HG03575 (cell line): ENCODE results near the gene CDC40.

Experiments
- ATAC-seq: cut with Tn5 transposase; IDR thresholded peaks from one replicate; pipeline ENCODE4 v1.9.1; 2021; ENCODE audit not compliant: unreplicated experiment, insufficient number of reproducible peaks, low FRiP score; ENCODE audit errors: extremely low read depth

The CDC40 gene

DNA sequence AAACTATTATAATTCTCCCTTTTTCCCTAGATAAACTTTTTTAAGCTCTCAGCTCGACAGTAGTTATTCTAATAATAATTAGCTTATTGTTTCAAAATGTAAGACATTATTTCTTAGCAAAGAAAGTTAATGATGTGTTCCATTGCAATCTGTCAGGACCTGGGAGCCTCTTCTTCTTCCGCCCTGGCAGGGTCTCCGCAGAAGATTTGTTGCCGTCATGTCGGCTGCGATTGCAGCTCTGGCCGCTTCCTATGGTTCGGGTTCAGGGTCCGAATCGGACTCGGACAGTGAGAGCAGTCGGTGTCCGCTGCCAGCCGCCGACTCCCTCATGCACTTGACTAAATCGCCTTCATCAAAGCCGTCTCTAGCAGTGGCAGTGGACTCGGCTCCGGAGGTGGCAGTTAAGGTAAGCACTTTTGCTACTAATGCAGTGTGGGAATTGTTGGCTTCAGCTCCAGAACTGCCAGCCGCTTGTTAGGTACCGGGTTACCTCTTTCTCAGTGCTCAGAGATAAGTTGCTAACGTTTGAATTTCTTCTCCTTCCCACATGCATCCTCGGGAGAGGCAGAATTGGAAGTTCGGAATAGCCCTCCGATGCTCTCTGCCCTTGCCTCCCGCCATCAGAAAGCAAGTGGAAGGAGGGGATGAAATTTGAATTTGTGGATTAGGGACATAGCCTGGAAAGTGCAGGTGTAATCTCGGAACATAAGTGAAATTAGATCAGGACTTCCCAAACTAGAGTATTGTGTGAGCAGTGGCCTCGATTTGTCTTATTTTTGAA lies at the start of gene CDC40:
CDC40 (plus strand) TSS at position 200 of the 781 bp plus-strand sequence; CDS start at position 218, 18 bp downstream.
- ATAC-seq, result peak; percentile 27

DNA sequence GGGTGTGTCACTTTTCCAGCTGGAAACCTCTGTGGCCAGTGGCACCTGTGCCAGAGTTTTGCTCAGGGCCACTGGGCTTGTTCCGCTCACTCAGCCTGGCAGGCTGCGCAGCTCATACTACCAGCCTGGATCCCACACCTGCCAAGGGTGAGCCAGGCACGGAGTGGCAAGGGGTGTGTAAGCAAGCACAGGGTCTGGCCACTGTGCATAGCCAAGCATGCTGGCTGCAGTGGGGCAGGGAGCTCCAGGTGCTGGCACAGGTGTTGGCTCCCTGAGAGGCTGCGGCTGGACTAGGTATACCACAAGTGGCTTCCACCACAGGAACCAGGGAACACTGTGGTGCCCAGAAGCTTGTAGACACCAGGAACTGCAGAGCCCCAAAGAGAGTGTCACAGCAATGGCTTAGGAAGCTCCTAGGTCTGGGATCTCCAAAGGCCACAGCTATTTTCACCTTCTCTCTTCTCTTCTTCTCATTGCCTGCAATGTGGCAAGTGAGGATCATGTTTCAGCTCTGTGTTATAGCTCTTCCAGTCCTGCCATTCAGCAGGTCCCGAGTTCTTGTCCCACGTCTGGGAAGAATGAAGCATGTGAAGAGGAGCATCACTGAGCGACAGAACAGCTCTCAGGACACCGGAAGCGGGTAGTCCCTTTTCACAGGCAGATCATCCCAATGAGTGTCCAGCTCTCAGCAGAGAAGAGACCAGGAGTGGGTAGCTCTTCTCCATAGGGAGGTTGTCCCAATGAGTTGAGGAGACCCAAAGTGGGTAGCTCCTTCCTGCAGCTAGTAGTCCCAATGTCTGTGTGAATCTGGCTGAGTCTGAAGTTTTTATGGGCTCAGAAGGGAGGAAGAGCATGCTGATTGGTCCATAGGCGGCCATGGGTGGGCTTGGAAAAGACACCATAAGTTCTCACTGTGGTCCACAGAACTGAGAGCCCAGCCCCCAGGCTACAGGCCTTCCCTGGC lies 42.0 kb upstream of the CDC40 start:
- no peak for ATAC-seq

- ATAC-seq, result no peak
Observed at GRCh38 chr6:110139052-110139451, 41.2 kb upstream of the CDC40 start.

- ATAC-seq, result no peak
Observed at GRCh38 chr6:110140650-110141049, 39.6 kb upstream of the CDC40 start.

DNA sequence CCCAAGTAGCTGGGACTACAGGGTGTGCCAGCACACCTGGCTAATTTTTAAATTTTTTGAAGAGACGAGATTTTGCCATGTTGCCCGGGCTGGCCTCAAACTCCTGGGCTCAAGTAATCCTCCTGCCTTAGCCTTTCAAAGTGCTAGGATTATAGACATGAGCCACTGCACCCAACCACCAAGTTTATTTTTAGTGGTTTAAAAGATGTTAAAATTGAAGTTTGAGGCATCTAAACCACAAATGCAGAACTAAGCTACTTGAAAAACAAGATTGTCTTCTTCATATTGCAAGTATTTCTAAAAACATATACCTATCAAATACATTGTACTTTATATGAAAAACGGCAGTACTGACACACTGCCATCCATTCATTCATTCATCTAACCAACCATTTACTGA lies 32.4 kb upstream of the CDC40 start:
- ATAC-seq, result no peak

DNA sequence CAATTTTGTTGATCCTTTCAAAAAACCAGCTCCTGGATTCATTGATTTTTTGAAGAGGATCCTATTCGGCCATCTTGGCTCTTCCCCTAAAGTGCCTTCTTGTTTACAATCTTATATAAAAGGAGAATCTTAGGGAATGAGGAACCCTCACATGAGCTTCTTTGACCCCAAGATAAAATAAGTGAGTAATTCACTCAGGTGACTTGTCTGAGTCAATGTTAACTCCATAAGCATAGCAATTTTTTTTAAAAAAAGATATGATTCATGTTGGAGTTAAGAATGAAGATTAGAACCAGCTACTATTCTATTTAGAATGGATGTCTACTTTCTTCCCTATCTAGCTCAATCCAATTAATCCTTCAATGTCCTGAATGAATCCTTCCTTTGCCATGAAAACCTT lies 21.7 kb upstream of the CDC40 start:
- ATAC-seq, result no peak

- no peak for ATAC-seq
Observed at GRCh38 chr6:110170081-110170480, 10.1 kb upstream of the CDC40 start.

DNA sequence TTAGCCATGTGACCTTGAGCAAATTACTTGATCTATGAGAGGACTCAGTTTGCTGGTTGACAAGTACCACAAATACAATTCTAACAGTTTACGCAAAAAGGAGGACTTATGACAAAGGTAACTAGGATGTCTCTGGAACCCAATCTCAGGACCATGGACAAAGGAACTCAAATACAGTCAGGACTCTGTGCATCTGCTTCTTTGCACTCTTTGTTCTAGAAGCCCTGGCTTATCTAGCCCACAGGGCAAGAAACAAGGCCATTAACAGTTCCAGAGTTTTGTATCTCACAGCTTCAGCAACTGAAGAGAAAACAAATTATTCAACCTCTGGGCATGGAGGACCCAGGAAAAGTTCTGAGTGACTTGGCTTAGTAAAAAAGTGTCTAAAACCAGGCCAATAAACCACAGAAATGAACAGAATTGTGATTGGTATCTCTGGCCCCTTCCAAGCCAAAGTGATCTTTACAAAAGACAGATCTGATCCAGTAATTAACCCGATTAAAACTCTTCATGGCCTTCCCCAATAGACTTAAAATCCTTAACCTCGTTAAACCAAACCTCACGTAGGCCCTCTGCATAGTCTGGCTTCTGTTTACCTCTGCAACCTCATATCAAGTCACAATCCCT lies 6.6 kb upstream of the CDC40 start:
- ATAC-seq, result no peak

DNA sequence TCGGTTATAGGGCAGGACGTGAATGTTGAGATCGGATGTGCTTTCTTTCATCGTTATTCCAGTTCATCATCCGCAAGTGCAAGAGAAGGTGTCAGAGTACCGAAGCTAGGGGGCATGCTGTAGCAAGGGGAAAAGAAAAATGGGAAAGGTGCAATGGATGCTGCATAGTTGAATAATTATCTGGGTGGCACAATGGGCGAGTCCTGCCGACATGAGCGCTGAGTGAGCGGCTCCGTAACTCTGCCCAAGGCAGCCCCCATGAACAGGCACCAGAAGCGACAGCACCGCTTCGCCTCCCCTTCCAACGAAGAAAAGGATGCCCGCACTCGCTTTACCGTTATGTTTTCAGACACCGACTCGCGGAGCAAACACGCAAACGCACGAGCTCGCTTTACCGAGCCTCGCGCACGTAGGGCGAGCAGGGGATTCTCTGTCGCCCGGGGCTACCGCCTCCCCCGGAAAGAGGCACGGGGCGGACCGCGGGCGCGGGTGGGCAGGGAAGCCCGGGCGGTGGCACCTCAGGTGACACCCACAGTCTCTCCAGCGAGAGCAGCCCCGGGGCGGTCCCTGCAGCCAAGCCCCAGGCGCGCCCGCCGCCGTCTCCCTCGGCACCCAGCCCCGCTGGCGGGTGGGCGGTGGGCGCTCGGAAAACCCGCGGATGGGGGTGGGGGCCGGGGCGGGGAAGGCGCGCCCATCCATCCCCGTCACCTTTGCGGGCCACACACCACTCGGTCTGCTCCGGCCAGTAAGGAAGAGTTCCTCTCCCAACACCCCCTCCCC lies 1.4 kb upstream of the CDC40 start:
- ATAC-seq, result no peak

DNA sequence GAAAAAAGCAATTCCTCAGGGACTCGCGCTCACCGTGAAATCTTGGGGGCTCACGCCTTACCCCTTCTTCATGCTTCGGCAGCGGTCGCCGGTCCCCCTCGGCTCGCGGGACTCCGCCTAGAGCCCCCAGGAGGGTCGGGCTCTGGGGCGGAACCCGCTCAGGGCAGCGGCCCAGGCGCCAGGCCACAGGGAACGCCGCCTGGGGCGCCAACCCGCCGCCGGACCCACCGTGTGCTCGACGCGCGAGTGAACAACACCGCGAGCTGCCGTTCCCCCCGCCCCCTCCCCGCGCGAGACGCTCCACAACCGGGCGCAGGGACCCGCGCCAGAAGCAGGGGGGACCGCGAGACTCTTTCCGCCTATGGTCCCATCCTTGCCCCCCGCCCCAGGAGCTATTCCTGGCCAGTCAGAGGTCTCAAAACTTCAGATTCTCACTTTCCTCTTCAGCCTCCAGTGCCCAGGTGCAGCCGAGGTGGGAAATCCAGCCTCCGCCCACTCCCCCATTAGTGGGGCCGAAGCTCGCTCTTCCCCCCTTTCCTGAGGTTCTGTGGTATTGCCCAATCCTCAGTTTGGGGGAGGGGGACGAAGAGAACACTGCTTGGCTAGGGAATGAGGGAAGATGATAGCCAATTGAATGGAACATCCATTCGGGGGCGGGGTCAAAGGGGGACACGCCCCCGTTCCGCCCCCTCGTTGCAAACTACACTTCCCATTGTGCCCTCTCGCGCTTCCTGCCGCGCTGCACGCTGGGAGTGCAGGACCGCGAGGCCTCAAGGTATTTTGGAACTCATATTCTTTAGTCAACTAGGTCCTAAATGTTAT lies 610 bp upstream of the CDC40 start, which contains the start of gene WASF1:
WASF1 (minus strand) TSS at position 265 of the 822 bp plus-strand sequence. CDS start 52,069 bp downstream, outside the sequence.
- ATAC-seq, result peak; percentile 66

GRCh38 chr6:110181131-110182030 lies 1.2 kb downstream of the CDC40 start:
- ATAC-seq, result no peak

GRCh38 chr6:110183292-110183885 lies 3.2 kb downstream of the CDC40 start:
- ATAC-seq, result no peak

DNA sequence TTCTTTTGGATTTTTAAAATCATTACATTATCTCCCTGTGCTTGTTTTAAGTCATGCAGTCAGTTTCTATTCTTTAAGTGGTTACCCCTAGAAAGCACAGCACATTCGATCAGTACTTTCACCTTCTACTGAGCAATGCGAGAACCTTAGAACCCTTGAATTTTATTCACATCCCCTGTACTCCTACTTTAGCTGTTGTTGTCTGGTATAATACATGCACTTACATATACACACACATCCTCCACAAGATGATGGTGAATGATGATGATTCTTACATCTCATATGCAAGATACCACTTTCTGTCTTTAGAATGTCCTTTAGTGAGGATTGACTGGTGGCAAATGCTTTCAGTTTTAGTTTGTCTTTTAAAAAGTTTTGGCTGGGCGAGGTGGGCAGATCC lies 5.7 kb downstream of the CDC40 start:
- no peak for ATAC-seq

DNA sequence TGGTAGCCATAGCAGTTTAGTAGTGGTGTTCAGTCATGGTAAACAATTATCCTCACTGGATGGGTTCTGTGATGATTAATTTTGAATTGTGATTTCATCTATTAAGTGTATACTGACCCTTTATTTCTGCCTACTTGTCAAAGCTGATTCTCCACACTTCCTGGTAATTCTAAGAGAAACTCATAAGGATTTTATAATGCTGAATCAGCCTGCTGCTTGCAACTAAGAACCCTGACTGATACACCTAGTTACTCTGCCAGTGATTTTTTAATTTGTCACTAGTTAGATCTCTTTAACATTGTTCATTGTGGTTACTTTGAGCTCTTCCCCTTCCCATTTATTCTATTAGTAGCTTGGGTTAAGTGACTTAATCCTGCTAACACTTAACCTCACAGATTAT lies 8.6 kb downstream of the CDC40 start:
- ATAC-seq, result no peak

DNA sequence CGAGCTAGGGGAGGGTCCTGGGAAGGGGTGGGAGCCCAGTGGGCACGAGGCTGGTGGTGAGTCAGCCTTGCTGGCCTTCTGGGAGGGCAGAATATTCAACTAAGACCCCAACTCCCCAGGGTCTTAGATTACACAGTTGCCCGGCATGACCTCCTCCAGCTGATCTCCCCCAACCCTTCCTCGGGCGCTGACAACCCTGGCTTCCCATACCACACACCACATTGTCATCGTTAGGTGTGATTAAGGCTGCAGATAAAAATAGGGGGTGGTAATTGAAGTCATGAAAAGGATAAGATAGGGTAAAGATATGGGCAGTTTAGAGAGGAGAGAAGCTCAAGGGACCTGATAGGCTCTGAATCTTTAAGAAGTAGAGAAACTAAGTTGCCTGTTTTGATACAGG lies 10.5 kb downstream of the CDC40 start:
- no peak for ATAC-seq

- no peak for ATAC-seq
Observed at GRCh38 chr6:110191477-110191876, 11.2 kb downstream of the CDC40 start.

GRCh38 chr6:110195639-110196038 lies 15.4 kb downstream of the CDC40 start:
- ATAC-seq, result no peak
